ENCODE results near the gene PRTFDC1.

DNA sequence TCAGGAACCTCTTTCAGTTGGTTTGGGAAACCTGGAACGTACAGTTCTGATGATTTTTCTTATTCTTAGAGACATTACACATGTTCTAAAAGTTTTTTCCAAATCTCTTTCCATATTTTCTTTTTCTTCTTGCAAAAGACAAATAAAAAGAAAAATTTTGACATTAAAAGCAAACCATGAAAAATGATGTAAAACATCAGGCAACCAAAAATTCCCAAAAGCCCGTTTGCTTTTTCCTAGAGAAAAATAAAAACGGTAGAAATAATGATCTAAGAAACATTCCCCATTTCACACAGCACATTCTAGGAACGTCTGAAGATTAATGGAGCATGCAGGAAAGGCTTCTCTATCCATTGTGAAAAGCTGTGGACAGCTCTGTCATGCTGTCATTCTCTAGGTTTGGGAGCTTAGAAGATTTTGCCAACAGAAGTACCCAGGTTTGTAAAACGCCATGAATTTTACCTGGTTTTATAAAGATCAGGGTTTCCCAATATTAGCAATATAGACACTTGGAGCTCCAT lies 11.2 kb upstream of the PRTFDC1 start:
- TF ChIP-seq POLR2AphosphoS5 (IDR thresholded peaks at IDR 0.05; ENCODE audit: low read depth, low read length) (no peak), POLR2A (IDR thresholded peaks at IDR 0.05; ENCODE audit: low read depth, low read length) (no peak), SPI1 (IDR thresholded peaks at IDR 0.05; ENCODE audit: low read depth, low read length) (no peak), TAF1 (IDR thresholded peaks at IDR 0.05; ENCODE audit: low read depth, low read length) (no peak)
